COLO829 (cell line): ENCODE data around the gene OR4M2.
"Not testable (repeated sequence)": the region's sequence is repeated elsewhere in the genome, so short reads cannot be mapped to it uniquely, and the experiment has no call there.

Experiments
- DNase-seq: peaks from one replicate; pipeline ENCODE4 v3.0.0; 2012; ENCODE audit warnings: low spot score

The OR4M2 gene

GRCh38 chr15:22080227-22080626 is at the start of gene OR4M2:
Gene OR4M2 (plus strand): TSS chr15:22080527. CDS start chr15:22080625, 98 bp downstream.
- not testable (repeated sequence) for DNase-seq

GRCh38 chr15:22069267-22069666 is 11.1 kb upstream of the OR4M2 start:
- DNase-seq, result not testable (repeated sequence)

- DNase-seq, result not testable (repeated sequence)
Observed at GRCh38 chr15:22081386-22081785, 1.1 kb downstream of the OR4M2 start.

GRCh38 chr15:22098616-22099253 is 18.4 kb downstream of the OR4M2 start:
- DNase-seq, result not testable (repeated sequence)

GRCh38 chr15:22099289-22099891 is 19.1 kb downstream of the OR4M2 start:
- not testable (repeated sequence) for DNase-seq

- DNase-seq, result not testable (repeated sequence)
Observed at GRCh38 chr15:22122033-22122432, 41.7 kb downstream of the OR4M2 start.
